SW480 (cell line): ENCODE results near the gene ERN2.
"Not testable (repeated sequence)": the region's sequence is repeated elsewhere in the genome, so short reads cannot be mapped to it uniquely, and the experiment has no call there.

Experiments used
- DNase-seq: peaks from one replicate; pipeline ENCODE4 v3.0.0-alpha.2; 2016; ENCODE audit warnings: low spot score

The ERN2 gene

DNA sequence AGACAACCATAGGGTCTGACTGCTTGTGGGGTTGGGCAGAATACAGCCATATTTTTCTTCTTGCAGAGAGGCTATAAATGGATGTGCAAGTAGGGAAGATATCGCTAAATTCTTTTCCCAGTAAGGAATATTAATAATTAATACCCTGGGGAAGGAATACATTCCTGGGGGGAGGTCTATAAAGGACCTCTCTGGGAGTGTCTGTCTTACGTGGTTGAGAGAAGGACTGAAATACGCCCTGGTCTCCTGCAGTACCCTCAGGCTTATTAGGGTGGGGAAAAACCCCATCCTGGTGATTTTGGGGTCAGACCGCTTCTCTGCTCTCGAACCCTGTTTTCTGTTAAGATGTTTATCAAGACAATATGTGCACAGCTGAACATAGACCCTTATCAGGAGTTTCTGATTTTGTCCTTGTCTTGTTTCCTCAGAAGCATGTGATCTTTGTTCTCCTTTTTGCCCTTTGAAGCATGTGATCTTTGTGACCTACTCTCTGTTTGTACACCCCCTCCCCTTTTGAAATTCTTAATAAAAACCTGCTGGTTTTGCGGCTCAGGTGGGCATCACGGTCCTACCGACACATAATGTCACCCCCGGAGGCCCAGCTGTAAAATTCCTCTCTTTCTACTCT is 9.7 kb upstream of the ERN2 start:
- not testable (repeated sequence) for DNase-seq

DNA sequence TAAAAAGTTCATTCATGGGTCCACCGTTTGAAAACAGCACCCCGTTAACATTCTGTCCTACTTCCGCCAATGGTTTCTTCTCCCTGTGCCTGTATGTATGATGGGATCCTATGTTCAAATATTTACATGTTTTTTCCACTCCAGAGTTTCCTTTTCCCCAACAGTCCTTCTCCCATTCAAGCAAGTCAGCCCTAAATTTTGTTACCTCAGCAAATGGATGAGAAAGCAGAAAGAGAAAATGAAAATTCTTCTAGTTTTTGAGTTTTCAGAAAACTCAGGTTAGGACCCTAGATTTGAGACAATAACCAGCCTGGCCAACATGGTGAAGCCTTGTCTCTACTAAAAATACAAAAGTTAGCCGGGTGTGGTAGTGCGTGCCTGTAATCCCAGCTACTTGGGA is 3.5 kb upstream of the ERN2 start:
- no peak for DNase-seq

DNA sequence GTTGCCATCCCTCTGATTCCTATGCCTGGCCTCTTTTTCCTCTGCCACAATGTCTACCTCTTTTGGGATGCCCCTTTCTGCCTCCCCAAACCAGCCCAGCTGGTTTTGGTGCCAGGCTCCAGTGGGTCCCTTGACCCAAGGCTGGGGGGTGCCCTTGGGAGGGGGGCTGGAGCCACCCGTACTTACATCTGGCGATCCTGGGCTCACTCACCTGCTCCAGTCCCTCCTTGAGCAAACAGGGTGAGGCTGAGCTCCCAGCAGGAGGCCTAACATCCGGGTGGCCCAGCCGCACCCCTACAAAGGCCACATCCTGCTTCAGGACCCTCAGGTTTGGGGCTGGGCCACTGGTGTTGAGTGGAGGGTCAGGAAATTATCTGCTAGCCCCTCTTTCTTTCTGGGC is 1.2 kb downstream of the ERN2 start:
- no peak for DNase-seq

DNA sequence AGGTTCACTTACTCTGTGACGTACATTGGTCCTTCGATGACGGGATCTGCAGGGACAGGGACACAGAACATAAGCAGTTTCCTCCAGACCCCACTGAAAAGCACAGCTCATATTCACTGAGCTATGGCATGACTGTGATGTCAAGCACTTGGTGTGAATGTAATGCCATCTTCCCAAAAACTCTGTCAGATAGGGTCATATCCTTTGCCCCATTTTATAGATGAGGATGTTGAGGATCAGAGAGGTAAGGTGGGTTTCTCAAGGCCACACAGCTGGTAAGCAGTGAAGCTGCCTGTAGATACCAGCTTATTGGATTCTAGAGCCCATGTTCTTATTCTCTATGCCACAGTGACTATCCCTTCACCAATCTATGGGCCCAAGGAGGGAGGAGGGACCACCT is 2.5 kb downstream of the ERN2 start:
- no peak for DNase-seq

DNA sequence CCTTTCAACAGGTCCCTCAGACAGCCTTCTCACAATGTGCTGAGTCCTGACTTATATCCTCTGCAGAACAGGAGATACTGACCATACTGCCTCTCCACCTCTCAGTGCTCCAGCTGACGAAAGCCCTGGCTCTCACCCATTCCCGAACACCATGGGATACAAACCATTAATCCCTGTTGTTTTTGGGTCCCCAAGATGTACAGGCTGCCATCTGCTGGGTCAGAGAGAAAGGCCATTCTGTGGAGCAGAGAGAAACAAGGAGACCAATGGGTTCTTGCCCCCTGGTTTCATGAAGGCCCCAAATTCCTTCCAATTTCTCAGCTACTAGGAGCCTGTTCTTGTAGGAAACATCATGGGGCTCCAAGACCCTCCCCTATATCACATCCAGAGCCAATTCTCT is 3.0 kb downstream of the ERN2 start:
- no peak for DNase-seq

DNA sequence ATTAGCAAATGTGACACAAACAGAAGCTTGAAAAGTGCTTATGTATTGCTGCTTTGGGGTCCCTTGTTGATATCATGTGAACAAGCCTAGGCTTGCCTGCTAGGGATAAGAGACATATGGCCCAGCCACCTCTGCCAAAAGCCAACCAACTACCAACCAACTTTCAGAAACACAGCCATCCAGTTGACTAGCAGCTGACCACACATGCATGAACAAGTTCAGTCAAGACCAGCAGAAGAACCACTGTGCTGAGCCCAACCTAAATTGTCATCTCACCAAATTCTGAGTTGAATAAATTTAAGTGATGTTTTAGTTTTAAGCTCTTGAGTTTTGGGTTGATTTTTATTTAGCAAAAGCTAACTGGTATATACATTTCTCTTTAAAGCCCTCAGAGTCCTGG is 3.5 kb downstream of the ERN2 start:
- no peak for DNase-seq

DNA sequence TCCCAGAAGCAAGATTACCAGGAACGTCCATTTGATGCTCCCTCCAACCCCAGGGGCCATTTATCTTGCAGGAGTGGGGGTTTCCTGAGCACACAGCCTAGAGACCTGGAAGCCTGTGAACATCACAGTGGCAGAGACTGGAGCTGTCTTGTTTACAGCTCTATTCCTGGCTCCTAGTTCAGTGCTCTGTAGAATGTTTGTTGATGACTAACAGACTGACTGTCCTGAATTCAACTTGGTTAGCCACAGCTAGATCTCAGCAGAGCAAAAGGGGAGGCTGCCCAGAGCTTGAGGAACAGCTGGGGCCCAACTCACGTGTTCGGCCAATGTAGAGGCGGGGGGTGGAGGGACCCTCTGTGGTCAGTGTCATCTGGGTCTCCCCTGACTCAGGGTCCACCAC is 6.6 kb downstream of the ERN2 start:
- DNase-seq: no peak

DNA sequence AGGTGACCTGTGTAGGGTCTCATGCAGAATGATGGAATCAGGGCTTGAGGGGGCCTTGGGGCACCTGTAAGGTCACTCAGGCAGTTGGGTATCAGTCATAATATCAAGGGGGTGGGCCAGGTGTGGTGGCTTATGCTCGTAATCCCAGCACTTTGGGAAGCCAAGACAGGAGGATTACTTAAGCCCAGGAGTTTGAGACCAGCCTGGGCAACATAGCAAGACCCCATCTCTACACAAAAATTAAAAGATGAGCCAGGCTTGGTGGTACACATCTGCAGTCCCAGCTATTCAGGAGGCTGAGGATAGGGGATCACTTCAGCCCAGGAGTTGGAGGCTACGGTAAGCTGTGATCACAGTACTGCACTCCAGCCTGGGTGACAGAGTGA is 7.5 kb downstream of the ERN2 start:
- DNase-seq: no peak

DNA sequence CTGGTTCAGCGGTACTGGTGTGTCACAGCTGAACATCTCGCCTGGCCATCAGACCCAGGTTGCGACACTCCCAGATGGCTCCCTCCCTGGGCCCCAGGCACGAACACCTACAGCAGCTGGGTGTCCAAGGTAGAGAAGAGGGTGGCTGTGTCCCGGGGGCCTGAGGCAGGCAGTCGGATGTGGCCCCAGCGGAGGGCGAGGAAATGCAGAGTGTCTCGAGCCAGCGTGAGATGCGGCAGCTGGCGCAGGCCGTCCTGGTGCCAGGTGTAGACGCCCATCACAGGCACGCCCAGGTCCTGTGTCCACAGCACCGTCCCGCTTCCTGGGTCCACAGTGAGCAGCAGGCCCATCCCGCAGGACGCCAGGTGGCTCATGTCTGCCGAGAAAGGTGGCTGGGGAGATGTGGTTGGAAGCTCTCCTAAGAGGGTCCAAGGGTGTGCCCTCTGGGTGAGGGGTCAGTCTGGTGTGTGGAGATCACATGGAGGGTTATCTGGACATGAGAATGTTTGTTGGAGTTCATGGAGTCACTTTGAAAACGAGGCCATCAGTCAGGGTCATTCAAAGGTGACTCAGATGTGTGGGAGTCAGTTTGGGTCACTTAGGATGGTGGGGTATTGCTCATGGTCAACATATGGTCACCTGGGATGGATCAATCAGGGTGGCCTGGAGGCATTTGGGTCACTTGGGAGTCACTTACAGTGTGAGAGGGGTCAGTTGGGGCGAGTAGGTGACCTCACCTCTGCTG is 8.1 kb downstream of the ERN2 start:
- no peak for DNase-seq

DNA sequence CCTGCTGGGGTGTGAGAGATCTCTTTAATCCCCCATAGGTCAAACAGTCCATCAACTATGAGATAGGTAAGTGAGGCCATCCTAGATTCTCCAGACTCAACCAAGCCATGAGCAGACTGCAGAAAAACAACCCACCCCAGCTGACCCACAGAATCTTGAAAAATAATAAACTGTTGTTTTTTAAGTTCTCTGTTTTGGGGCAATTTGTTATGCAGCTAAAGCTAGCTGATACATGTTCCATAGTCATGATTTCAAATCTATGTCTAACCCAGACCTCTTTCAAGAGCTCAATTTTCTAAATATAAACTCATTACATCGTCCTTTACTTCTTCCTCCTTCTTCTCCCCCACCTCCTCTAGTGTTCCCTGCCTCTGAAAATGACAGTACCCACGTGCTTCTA is 10.1 kb downstream of the ERN2 start:
- no peak for DNase-seq

DNA sequence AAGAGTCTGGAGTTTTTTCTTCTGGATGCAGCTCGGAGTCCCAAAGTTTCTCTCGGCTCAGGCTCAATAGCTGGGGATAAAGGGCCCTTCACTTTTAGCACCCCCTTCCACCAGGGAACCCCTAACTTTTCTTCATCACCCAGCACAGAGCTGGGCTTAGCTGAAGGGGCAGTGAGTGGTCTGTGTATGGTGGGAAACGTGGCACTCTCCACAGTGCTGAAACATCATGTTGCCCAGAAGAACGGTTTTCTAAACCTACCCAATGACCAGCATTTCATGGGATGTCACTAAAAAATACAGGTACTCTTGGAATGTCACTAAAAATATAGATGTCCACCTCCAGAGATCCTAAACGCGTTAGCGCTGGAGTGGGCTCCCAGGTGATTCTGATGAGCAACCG is 12.0 kb downstream of the ERN2 start:
- no peak for DNase-seq

DNA sequence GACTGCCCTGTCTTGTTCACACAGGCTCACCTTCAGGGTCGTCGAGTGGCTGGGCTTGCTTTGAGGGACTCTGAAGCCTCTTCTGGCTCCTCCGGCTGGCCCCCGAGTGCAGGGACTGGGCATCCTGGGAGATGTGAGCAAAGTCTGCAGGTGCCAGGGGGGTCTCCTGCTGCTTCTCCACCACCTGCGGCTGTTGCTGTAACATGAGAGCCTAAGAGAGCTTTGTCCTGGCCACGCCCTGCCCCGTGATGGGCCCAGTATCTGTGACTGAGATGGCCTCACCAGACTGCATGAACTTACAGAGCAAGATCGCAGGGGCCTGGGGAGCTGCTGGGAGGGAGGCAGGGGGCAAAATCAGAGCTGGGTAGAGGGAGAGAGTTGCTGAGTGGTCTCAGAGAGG is 12.5 kb downstream of the ERN2 start:
- no peak for DNase-seq

DNA sequence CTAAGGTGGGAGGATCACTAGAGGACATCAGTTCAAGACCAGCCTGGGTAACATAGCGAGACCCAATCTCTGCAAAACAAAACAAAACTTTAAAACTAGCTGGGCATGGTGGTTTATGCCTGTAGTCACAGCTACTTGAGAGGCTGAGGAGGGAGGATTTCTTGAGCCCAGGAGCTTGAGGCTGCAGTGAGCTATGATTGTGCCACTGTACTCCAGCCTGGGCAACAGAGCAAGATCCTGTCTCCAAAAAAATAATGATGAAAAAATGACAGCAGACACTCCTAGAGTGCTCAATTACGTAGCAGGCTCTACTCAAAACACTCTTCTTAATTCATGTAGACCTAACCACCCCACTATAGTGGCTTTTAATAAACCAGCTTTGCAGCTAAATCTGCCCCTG is 12.9 kb downstream of the ERN2 start:
- no peak for DNase-seq

DNA sequence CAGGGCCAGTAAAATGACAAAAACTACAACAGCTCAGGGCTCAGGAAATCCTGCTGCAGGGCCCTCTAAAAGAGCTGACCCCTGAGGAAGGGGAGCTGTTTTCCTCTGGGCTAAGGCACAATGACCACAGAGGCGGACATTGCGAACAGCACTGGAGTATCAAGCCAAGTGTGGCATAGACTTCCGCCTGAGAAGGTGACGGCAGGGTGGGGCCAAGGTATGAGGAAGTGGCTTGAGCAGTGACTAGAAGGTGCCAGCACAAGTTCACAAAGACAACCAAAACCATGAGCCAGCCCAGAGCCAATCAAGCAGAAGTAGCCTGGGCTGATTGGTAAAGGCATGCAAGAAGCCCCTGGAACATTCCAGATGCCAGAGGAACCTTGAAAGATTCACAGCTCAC is 13.9 kb downstream of the ERN2 start:
- no peak for DNase-seq

DNA sequence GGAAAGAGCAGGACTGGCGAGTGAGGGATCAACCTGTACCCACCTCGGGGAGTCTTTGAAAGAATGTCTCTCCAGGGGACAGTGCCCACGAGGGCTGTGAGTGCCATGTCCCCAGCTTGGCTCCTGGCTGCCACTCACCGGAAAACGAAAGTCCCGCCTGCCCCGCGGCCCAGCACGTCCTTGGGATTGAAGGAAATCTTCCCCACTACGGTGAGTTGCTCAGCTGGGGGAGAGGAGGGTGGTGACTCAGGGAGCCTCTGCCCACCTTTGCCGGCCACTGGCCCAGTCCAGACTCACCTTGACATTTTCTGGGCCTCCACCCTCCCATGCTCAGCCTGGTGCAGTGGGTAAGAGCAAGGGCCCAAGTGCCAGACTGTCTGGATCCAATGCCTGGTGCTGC is 17.3 kb downstream of the ERN2 start:
- no peak for DNase-seq

DNA sequence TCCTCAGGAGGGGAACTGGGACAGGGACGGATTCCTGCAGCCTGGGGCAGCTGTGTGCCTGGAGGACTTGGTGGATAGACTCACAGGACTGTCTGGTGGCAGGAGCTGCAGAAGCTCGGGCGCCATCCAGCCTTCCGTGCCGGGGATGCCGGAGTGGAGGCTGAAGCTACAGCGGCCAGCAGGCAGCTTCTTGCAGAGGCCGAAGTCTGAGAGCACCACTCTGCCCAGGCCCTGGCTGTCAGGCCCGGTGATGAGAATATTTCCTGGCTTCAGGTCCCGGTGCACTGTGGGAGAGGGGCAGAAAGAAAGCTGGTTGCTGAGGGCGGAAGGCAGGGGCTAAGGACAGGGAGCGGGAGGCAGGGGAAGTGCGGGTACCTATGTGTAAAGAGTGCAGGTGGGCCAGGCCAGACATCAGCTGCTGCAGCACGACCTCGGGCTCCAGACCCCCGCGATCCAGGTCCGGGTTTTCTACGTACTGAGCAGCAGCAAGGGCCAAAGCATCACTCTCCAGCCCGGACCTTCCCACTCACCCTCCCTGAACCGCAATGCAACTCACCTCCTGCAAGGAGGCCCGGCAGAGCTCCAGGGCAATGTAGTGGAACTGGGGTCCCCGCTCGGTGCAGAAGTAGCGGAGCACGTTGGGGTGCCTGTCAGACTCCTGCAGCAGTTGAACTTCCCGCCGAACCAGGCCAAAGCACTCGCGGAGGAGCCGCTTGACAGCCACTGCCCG is 18.2 kb downstream of the ERN2 start:
- DNase-seq: no peak

DNA sequence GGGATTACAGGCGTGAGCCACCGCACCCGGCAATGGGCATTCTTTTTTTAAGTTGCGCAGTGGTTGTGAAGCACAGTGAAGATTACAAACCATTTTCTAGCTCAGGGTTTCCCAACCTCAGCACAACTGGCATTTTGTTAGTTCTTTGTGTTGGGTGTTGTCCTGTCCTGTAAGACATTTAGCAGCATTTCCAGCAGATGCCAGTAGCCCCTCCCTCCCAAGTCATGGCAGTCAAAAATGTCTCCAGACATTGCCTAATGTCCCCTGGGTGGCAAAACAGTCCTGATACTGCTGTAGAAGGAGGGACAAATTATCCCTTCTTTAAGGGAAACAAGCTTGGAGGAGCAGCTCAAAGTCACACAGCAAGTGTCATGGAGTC is 18.8 kb downstream of the ERN2 start:
- no peak for DNase-seq

DNA sequence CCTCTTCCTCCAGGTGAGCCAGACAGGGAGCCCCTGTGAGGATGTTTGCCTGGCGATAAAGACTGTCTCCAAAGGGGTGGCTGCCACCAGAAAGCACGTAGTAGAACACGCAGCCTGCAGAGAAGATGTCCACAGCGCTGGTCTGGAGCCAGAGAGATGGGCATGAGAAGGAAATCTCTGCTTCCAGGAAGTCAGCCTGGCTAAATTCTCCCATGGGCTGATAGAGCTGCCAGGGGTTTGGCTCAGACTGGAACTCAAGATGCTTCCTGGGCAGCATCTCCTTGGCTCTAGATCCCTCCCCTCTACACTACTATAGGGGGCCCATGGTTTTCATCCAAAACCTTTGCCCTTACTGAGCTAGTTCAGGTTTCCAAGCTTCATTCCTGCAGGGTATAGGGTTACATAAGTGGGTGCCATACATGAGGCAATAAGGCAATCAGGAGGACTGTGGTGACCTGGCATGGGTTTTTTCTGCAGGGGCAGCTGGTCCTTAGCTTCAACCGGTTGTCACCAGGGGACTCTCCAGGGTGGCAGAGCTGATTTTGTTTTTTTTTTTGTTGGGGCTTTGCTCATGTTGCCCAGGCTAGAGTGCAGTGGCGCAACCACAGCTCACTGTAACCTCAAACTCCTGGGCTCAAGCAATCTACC is 20.7 kb downstream of the ERN2 start:
- DNase-seq: no peak

DNA sequence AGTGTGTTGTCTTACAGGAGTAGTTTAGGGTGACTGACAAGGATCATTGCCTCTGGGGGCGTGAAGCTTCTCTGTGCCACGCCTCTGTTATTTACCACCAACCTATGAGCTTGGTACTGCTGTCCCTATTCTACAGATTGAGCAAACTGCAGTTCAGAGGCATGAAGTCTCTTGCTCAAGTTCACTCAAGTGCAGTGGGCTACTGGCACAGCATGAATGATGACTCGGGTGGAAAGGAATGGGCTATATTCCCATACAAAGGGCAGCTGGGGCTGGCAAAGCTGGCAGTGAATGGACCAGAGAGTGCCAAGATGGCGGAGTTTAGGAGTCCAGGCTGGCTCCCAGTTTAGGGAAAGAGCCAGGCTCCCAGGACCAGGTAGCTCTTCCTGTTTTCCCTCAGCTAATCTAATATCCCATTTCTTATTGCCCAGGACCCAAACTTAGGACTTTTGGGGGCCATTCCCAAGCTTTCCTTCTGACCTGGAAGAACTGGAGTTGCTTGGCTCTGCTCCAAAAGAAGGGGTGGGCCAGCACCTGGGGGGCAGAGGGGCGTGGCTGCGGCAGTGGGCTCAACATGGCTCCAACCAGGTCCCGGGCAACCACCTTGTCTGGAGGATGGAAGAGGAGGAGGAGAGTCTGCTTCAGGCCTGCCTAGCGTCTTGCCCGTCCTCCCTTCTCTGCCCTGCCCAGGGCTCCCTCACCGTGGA is 21.4 kb downstream of the ERN2 start:
- DNase-seq: peak; percentile 13

DNA sequence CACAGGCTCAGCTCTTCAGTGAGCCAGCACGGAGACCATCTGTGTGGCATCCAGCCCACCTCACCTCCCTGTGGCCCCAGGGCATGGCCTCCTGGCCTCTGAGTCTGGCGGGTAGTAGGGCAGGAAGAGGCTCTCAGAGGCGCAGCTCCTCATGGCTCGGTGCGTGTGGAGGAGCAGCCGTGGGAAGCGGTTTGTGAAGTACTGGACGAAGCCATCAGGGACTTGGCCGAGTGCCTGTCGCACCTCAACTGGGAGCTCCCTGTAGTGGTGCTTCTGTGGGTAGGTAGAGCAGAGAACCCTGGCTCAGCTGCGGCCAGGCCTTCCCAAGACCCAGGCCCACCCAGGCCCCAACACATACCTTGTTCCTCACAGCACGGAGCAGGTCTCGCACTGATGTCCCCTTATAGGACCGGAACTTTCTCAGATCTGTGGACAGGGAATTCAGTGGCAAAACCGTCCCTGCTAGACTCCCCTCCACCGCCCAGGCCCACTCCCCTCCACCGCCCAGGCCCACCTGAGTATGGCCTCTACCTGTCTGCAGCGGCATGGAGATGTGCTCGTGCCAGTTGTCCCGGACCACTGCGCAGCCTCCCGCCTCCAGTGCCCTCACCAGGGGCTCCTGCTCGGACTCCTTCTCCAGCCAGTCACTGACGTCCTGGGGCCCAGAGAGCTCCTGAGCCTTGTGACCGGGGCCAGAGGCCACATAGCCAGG is 22.1 kb downstream of the ERN2 start:
- DNase-seq: no peak

DNA sequence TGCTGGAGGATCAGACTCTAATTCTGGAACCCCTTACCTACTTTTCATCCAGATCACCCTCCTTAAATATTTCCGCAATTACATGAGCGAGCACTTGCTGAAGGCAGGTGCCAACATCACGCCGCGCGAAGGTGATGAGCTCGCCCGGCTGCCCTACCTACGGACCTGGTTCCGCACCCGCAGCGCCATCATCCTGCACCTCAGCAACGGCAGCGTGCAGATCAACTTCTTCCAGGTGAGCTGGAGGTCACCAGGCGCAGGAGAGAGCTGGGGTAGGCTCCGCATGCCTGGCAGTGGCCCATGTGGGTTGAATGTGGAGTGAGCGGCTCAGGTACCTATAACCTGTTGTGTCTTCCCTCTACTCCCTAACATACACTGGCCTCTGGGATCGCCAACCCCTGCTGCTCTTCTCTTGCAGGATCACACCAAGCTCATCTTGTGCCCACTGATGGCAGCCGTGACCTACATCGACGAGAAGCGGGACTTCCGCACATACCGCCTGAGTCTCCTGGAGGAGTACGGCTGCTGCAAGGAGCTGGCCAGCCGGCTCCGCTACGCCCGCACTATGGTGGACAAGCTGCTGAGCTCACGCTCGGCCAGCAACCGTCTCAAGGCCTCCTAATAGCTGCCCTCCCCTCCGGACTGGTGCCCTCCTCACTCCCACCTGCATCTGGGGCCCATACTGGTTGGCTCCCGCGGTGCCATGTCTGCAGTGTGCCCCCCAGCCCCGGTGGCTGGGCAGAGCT is 23.4 kb downstream of the ERN2 start:
- no peak for DNase-seq
